Heart left ventricle (tissue), 16 donors: ENCODE data around the gene GRIP2. TPM values are rescaled to one million over a fixed set of nuclear protein-coding genes. Genes with fewer than 3 reads are reported as not detected.
A peak's percentile ranks its signal among the peaks of the same experiment; 100 is the strongest.
"Not testable (repeated sequence)": the region's sequence is repeated elsewhere in the genome, so short reads cannot be mapped to it uniquely, and the experiment has no call there.

Experiments used
- ATAC-seq, 4 donors: fragments of 200-7000 bp; cut with Tn5 transposase; one replicate each; pipeline ENCODE4 v1.9.1; 2020 to 2022; ENCODE audit warnings: moderate library complexity in 4 of 4, mild to moderate bottlenecking in 3 of 4, moderate number of reproducible peaks in 1 of 4
- DNase-seq, 5 donors: peaks; one replicate each; pipeline ENCODE4 v3.0.0-alpha.2; 2020
- H3K27ac ChIP-seq, 12 donors: fragments of 200-600 bp; sonication (generic) in 4 of 12; one replicate each; pipeline versions ENCODE4 v1.5.0 to v1.8.0; 2016 to 2022; ENCODE audit warnings: mild to moderate bottlenecking in 2 of 12
- H3K27me3 ChIP-seq, 9 donors: fragments of 200-600 bp; sonication (generic) in 2 of 9; one replicate each; pipeline versions ENCODE4 v1.5.1 to v1.8.0; 2016 to 2022; ENCODE audit warnings: mild to moderate bottlenecking in 3 of 9
- H3K36me3 ChIP-seq, 9 donors: fragments of 200-600 bp; sonication (generic) in 2 of 9; one replicate each; pipeline versions ENCODE4 v1.5.0 to v1.8.0; 2018 to 2022; ENCODE audit warnings: mild to moderate bottlenecking in 2 of 9
- H3K4me1 ChIP-seq, 12 donors: fragments of 200-600 bp; sonication (generic) in 4 of 12; one replicate each; pipeline versions ENCODE4 v1.5.0 to v1.8.0; 2016 to 2022; ENCODE audit warnings: mild to moderate bottlenecking in 3 of 12
- H3K4me3 ChIP-seq, 12 donors: fragments of 200-600 bp; sonication (generic) in 4 of 12; one replicate each; pipeline versions ENCODE4 v1.5.0 to v1.8.0; 2017 to 2022; ENCODE audit warnings: mild to moderate bottlenecking in 9 of 12, moderate library complexity in 4 of 12
- H3K9me3 ChIP-seq, 12 donors: fragments of 200-600 bp; sonication (generic) in 4 of 12; one replicate each; pipeline versions ENCODE4 v1.5.0 to v1.8.0; 2016 to 2022; ENCODE audit warnings: mild to moderate bottlenecking in 1 of 12
- CTCF ChIP-seq, 12 donors: fragments of 200-600 bp; sonication (generic) in 4 of 12; IDR thresholded peaks; one replicate each; pipeline versions ENCODE4 v1.5.0 to v1.8.0; 2018 to 2022; ENCODE audit warnings: antibody characterized with exemption in 12 of 12, mild to moderate bottlenecking in 5 of 12
- POLR2A ChIP-seq, 2 donors: fragments of 450-650 bp; IDR thresholded peaks; one replicate each; pipeline ENCODE4 v1.6.1; 2017; ENCODE audit warnings: antibody characterized with exemption in 2 of 2, mild to moderate bottlenecking in 2 of 2, moderate library complexity in 2 of 2
- WGBS, 4 donors: extraction: QIAGEN DNeasy Blood & Tissue Kit in 2 of 4; methylation state at CpG; one replicate each; pipeline versions ENCODE4 v1.1.5 to v1.1.7; 2013 to 2018; 5-methylcytosine and 5-hydroxymethylcytosine counted together
- intact Hi-C, 10 donors: fragments of 100-400 bp; cut with DNase I; formaldehyde crosslinking; loops; one replicate each; pipeline versions ENCODE4 v1.11.1 to v1.14.2; 2022
- polyA plus RNA-seq, 2 donors: library from polyadenylated mRNA; stranded (reverse); fragments of 200-250 nt; gene quantifications; one replicate each; pipeline ENCODE4 v1.2.3, GENCODE V29; 2013
- total RNA-seq, 9 donors: library from RNA; depleted of rRNA in 2 of 9; stranded (reverse); fragments of >200 nt in 2 of 9; fragmentation: NEBNext Ultra II Directional in 3 of 9; extraction: Animal tissue kit (Norgen Biotek cat#: 25700) in 3 of 9; gene quantifications; one replicate each; pipeline versions ENCODE4 v1.1.0 to v1.2.4, GENCODE V29; 2016 to 2023
- donor health status: ischemic (EF 13 %, LVEDD 7.1; RV severe dilation, severe dysfunction).
- donor health status: healthy with polysubstance abuse.
- donor health status: DM: no; HTN: yes; CAD: no.
- donor health status: DM: no; HTN: no; CAD: no.
- donor health status: ischemic (EF 25% LVEDD 6.9; RV normal size, moderate dysfunction).
- donor health status: ischemic (EF 25% LVEDD 5.7; RV mildly dilated, moderate dysfunction).
- donor health status: healthy.
- donor health status: DM: yes; HTN: yes; CAD: no.
- donor health status: ischemic (EF 35%, LVEDD 5.7; RV mildly dilated, moderate dysfunction).
- donor health status: nonischemic (EF 11% LVEDD 7.7; RV severe dilation, severe dysfunction).
- donor health status: DM: yes; HTN: yes; CAD: no.
- donor health status: PGD.
- donor health status: ischemic (EF 29% LVEDD 5.4; RV normal size, mild dysfunction).
- donor health status: nonischemic (EF 23%, LVEDD 6.1; RV moderate dilation, normal function).

GRIP2 gene
- total and polyA plus RNA-seq, 11 donors: 5.8 to 56.7 (median 28.7) TPM

DNA sequence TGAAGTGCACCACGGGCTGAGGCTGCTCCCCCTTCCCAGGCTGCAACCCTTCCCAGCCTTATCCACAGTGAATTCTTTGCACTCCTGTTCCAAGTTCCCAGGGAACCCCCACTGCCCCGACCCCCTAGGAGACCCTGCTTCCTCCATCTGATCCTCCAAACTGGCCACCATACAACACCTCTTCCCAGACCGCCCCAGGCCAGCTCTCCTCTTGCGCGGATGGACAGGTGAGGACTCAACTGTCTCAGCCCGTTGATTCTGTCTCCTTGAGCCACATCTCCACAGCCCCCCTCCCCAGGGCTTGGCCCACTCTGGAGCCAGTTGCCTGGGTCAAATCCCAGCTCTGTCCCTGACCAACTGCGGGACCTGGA lies 21.7 kb downstream of the GRIP2 start:
- Histone ChIP-seq H3K4me1 (peaks cover 0 to 47% (median 20%) of the 10 kb centered on the region in 12 donors), H3K4me3 (no peak overlapping the region), H3K27ac (peak overlapping the region in 6 of 12 donors; percentile 4 to 93 (median 26)), H3K36me3 (peaks cover 0 to 58% (median 13%) of the 10 kb centered on the region in 9 donors), H3K27me3 (no peaks in the 10 kb centered on the region), H3K9me3 (no peaks in the 10 kb centered on the region)
- 69 to 72% (median 71%) methylated on average over 6 to 7 of the region's 7 CpGs for WGBS, 4 donors
- TF ChIP-seq POLR2A (IDR thresholded peaks at IDR 0.05) (no peak), CTCF (IDR thresholded peaks at IDR 0.05) (no peak)
- DNase-seq (no peak), ATAC-seq (no peak)
- intact Hi-C loops: loop anchor here in 3 of 10 donors (10.0 kb wide), 3 partner anchors 86 to 406 kb away; no protein-coding TSS in a partner anchor

- ATAC-seq (peak in 1 of 4 donors; percentile 42), DNase-seq (peak in 3 of 5 donors; percentile 26 to 64 (median 35))
- peak overlapping the region in 6 of 12 donors; percentile 10 to 93 (median 26) for H3K27ac ChIP-seq
- H3K36me3 ChIP-seq: peaks cover 0 to 58% (median 13%) of the 10 kb centered on the region in 9 donors
- H3K27me3 ChIP-seq: no peaks in the 10 kb centered on the region
- no peaks in the 10 kb centered on the region for H3K9me3 ChIP-seq
- peaks cover 0 to 49% (median 16%) of the 10 kb centered on the region in 12 donors for H3K4me1 ChIP-seq
- no peak for TF ChIP-seq CTCF (IDR thresholded peaks at IDR 0.05)
- no peak for TF ChIP-seq POLR2A (IDR thresholded peaks at IDR 0.05)
- intact Hi-C loops: loop anchor here in 3 of 10 donors (10.0 kb wide), 3 partner anchors 87 to 407 kb away; no protein-coding TSS in a partner anchor
- no peak overlapping the region for H3K4me3 ChIP-seq
- WGBS, 4 donors: 72 to 79% (median 75%) methylated on average over 22 of the region's 22 CpGs
Measured at GRCh38 chr3:14517601-14518431, 22.3 kb downstream of the GRIP2 start.

DNA sequence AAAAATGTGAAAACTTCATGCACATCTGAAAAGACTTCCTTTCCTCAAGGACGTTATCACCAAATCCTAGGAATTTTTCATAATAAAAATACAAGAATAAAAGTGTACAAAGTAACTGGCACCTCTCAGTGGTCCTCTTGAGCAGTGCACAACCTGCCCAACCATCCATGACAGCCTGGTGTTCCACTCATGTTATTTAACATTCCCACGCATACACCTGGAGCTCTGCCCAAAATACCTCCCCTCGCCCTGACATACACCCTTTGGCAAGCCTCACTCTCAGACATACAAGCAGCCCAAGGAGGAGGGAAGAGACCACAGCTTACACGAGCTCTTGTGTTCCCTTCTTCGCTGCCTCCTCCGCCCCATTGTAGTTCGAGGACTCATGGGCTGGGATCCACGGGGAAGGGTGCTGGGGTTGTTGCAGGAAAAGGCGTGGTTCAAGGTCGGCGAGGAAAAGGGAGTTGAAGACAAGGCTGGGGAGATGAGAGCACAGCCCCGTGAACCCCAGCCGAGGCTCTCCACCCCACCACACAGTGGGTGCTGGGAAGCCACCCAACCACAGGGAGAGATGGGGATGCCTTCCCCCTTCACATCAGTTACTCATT lies 23.3 kb downstream of the GRIP2 start:
- no peaks in the 10 kb centered on the region for H3K9me3 ChIP-seq
- H3K27me3 ChIP-seq: no peaks in the 10 kb centered on the region
- ATAC-seq: no peak
- H3K4me3 ChIP-seq: no peak overlapping the region
- 69 to 80% (median 74%) methylated on average over 13 of the region's 13 CpGs for WGBS, 4 donors
- TF ChIP-seq CTCF (IDR thresholded peaks at IDR 0.05) (no peak), POLR2A (IDR thresholded peaks at IDR 0.05) (no peak)
- H3K36me3 ChIP-seq: peaks cover 0 to 58% (median 13%) of the 10 kb centered on the region in 9 donors
- DNase-seq: peak in 3 of 5 donors; percentile 4 to 50 (median 14)
- H3K27ac ChIP-seq: peak overlapping the region in 1 of 12 donors; percentile 3
- intact Hi-C loops: loop anchor here in 3 of 10 donors (10.0 kb wide), 3 partner anchors 88 to 408 kb away; no protein-coding TSS in a partner anchor
- H3K4me1 ChIP-seq: peaks cover 0 to 45% (median 9%) of the 10 kb centered on the region in 12 donors

DNA sequence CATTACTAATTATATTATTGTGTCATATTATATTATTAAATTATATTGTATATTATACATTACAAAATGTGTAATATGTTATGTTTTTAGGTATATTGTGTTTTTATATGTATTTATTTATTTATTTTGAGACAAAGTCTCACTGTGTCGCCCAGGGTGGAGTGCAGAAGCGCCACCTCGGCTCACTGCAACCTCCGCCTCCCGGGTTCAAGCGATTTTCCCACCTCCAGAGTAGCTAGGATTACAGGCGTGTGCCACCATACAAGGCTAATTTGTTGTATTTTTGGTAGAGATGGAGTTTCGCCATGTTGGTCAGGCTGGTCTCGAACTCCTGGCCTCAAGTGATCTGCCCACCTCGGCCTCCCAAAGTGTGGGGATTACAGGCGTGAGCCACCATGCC lies 24.6 kb downstream of the GRIP2 start:
- H3K9me3 ChIP-seq, H3K27me3 ChIP-seq, H3K4me3 ChIP-seq, ATAC-seq, H3K27ac ChIP-seq: not testable (repeated sequence)
- DNase-seq: peak in 1 of 5 donors; percentile 2
- 95 to 99% (median 96%) methylated on average over 11 of the region's 11 CpGs for WGBS, 4 donors
- Histone ChIP-seq H3K36me3 (peaks cover 0 to 58% (median 20%) of the 10 kb centered on the region in 9 donors), H3K4me1 (peaks cover 0 to 35% (median 0%) of the 10 kb centered on the region in 12 donors)
- intact Hi-C loops: loop anchor here in 3 of 10 donors (10.0 kb wide), 3 partner anchors 89 to 409 kb away; no protein-coding TSS in a partner anchor
